Measurements from ENCODE around the gene KRABD2.

KRABD2 gene

DNA sequence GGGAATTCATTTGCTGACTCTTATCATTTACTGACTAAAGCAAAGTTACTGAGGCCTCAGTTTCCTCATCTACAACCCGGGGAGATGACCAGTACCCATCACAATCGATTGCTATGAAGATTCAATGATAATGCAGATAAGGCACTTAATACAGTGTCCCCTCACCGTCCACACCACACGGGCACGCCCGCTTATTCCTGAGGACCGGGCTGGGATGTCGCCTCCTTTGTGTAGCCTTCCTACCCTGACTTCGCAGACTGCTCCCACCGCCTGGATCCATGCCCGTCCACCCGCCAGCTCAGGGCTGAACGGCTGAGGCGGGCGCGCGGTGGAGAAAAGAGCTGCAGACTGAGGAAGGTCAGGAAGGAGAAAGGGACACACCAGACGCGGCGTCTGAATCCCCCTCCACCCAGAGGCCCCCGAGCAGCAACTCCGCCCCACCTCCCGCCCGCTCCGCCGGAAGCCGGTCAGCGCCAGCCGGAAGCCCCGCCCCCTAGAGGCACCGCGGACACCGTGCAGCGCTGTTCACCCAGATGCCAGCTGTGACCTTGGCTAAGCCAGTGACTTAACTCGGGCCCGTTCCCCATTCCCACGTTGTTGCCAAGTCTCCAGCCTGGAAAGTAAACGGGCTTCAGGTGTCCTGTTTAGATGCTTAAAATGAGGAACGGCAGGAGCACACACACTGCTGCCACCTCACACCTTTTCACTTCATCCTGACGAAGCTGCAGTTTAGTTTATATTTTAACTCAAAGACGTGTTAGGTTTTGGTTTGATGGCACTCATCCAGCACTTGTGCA lies at the start of gene KRABD2:
KRABD2 (minus strand) TSS at position 434 of the 797 bp plus-strand sequence.
- DNase-seq (ENCODE audit: low read depth) = peak; percentile 79
- TF ChIP-seq CTCF (IDR thresholded peaks at IDR 0.05; ENCODE audit: low read length, missing control alignments) = peak; percentile 47
- H3K4me3 ChIP-seq (replicated peaks; ENCODE audit: low read depth, low read length) = peak within 1 kb of the TSS; percentile 71

GRCh38 chr17:8421571-8421970 lies 45.1 kb upstream of the KRABD2 start:
- no peak for DNase-seq (ENCODE audit: low read depth)
- TF ChIP-seq CTCF (IDR thresholded peaks at IDR 0.05; ENCODE audit: low read length, missing control alignments) = no peak
- no peak overlapping the region for H3K4me3 ChIP-seq (replicated peaks; ENCODE audit: low read depth, low read length)

DNA sequence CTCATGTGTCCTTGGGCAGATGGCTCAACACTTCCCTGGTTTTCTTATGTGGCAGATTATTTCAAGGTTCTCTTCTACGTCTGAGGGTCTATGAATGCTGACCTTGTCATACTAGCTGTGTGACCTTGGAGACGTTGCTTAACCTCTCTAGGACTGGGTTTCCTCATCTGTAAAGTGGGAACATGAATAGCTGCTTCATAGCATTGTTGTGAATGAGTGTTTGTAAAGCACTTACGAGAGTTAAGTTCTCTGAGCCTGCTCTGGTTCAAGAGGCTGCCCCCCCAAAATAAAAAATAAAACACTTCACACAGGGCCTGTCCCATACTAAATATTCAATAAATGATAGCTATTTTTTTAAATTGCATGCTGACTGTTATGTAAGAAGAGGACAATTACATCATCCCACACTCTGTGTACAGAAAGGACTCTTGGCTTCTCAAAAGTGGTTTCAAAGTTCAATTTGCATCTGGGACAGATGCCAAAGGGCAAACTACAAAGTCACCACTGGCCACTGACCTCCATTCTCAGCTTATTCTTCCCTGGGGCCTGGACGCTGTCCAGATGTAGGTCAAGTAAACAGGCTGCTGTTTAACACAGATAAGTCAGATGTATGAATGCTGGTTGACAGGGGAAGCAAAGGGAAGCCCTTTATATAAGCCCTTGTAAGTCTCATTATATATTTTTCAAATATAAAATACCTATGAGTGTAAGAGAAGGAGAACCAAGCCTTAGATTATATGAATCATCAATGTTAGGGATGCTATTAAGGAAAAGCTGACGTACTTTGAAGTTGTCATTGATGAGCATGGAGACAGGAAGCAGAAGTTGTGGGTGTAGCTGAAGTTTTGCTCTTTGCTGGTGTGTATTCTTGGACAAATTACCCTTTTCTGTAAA lies 43.8 kb upstream of the KRABD2 start:
- TF ChIP-seq CTCF (IDR thresholded peaks at IDR 0.05; ENCODE audit: low read length, missing control alignments) = no peak
- peak; percentile 83 for DNase-seq (ENCODE audit: low read depth)

DNA sequence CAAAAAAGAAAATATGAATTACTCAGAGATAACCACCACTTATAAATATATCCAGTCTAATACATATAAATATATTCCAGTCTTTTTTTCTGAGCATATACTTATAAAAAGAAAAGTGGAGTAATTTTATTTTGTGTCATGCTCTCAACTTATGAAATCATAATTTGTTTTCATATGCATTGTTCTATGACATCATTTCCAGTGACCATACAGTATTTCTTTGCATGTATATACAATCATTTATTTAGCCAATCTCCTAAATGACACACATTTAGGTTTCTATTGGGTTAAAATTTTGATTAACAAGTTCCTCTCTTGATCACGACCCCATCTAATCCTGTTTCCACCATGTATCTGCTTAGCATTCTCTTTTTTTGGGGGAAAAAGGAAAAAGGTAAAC lies 42.8 kb upstream of the KRABD2 start:
- no peak overlapping the region for H3K4me3 ChIP-seq (replicated peaks; ENCODE audit: low read depth, low read length)
- TF ChIP-seq CTCF (IDR thresholded peaks at IDR 0.05; ENCODE audit: low read length, missing control alignments) = no peak
- no peak for DNase-seq (ENCODE audit: low read depth)

More for the DNA sequence above, 43.8 kb upstream of the KRABD2 start:
- H3K4me3 ChIP-seq (replicated peaks; ENCODE audit: low read depth, low read length) = no peak overlapping the region

- H3K4me3 ChIP-seq (replicated peaks; ENCODE audit: low read depth, low read length) = no peak overlapping the region
- no peak for TF ChIP-seq CTCF (IDR thresholded peaks at IDR 0.05; ENCODE audit: low read length, missing control alignments)
- DNase-seq (ENCODE audit: low read depth) = no peak
Measured at GRCh38 chr17:8418471-8418870, 42.0 kb upstream of the KRABD2 start.

GRCh38 chr17:8417806-8418205 lies 41.3 kb upstream of the KRABD2 start:
- TF ChIP-seq CTCF (IDR thresholded peaks at IDR 0.05; ENCODE audit: low read length, missing control alignments) = no peak
- no peak overlapping the region for H3K4me3 ChIP-seq (replicated peaks; ENCODE audit: low read depth, low read length)
- no peak for DNase-seq (ENCODE audit: low read depth)

All from fibroblast of pulmonary artery (primary cell).